HG03378 (cell line): ENCODE data around the gene KLHDC8B.

Experiments used
- ATAC-seq: cut with Tn5 transposase; IDR thresholded peaks from one replicate; pipeline ENCODE4 v1.9.1; 2021; ENCODE audit warnings: mild to moderate bottlenecking, moderate library complexity; ENCODE audit not compliant: unreplicated experiment

Gene KLHDC8B

DNA sequence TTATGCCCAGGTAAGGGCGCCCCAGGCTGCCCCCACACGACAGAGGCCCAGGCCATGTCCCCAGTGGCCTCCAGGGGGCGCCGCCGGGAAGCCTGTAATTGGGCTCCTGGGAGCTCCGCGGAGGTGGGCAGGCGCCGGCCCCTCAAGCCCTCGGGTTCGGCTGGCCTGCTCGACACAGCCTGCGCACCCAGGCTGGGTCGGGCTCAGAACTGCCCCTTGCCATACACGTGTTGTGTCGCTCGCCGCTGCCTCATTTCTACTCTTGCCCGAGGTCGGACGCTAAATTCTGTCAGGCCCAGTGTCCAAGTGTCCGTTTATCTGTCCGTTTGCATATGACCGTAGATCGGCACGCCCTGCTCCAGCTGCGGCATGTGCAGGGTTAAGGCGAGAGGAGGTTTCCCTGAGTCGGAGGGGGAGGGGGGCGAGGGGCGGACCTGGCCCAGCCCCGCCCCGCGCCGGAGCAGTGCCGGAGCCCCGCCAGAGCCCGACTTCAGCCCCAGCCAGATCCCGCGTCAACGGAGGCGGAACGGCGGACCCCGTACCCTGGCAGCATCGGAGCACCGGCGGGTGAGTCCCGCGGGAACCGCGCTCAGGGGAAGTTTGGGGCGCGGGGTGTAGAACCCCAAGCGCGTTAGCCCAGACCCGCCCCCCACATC is at the start of gene KLHDC8B:
TSS of gene KLHDC8B (plus strand) at position 480 of the 656 bp plus-strand sequence. CDS start 1,172 bp downstream, outside the sequence.
- ATAC-seq = no peak

DNA sequence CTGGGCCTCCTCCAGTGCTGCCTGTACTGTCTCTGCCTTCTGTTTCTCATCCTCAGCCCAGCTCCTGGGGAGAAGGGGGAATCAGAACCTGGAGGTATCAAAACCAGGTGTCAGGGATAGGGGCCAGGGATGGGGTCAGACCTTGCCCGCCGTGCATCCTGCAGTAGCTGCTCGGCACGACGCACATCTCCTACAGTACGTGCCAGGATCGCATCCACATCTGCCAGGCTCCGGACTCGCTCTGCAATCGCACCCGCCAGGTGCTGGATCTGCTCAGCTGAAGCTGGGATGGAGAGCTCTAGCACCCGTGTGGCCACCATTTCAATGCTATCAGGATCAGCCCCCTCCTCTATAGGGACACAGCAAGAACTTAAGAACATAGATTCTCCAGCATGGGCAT is 49.4 kb upstream of the KLHDC8B start:
- ATAC-seq = no peak

DNA sequence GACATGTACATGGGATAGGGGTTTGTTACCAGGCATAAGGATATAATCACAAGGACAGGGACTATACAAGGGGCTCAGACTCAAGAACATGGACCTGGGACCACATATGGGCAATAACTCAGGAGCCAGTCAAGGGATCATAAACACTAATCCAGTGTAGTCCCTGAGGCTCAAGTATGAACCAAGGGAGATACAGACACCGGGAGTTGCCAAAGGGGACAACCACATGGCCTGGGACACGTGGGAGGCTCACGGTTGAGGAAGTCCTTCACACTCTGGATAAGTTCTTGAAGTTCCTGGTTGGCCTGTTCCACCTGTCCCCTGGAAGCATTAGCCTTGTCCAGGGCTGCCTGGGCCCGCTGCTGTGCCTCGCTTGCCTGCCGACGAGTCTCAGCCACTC is 48.9 kb upstream of the KLHDC8B start:
- ATAC-seq = no peak

GRCh38 chr3:49122886-49123545 is 48.4 kb upstream of the KLHDC8B start:
- ATAC-seq = no peak

DNA sequence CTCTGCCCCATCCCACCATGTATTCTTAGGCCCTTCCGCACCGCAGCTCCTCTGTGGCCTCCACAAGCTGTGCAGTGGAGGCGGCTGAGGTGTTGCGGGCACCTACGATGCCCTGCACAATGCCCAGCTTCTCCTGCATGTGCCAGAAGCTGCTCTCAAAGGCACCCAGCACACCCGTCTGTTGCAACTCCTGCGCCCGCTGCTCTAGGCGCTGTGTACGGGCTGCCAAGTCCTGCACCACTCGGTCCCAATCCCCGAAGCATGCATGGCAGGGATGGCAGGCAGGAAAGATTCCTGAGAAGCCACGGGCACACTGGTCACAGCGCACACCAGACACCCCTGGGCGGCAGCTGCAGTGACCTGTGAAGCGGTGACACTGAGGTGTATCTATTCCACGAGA is 47.7 kb upstream of the KLHDC8B start:
- ATAC-seq = no peak

DNA sequence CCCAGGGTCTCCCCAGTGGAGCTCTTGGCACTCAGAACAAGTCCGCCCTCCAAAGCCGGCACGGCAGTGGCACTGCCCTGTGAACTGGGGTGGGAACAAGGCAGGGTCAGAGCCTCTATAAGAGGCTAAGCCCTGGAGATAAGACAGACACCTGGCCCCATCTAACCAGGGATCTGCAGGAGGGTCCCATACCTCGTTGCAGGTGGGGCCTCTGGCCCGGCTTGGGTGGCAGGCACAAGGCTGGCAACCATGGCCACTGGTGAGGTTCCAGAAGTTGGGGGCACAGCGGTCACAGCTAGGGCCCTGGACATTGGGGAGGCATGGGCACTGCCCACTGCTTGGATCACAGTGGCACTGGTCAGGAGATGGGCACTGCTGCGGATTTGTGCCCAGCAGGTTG is 47.2 kb upstream of the KLHDC8B start:
- ATAC-seq = no peak

- ATAC-seq = no peak
Measured at GRCh38 chr3:49124991-49125670, 46.3 kb upstream of the KLHDC8B start.

- ATAC-seq = no peak
Measured at GRCh38 chr3:49131040-49131439, 40.4 kb upstream of the KLHDC8B start.

GRCh38 chr3:49131576-49131975 is 39.8 kb upstream of the KLHDC8B start:
- ATAC-seq = no peak

- ATAC-seq = no peak
Measured at GRCh38 chr3:49132073-49132436, 39.3 kb upstream of the KLHDC8B start.

GRCh38 chr3:49132437-49133225 is 38.8 kb upstream of the KLHDC8B start, which contains the start of gene LAMB2:
Gene LAMB2, minus strand, starts transcription at chr3:49133050. Its CDS starts 183 bp downstream, at chr3:49132867.
- no peak for ATAC-seq

DNA sequence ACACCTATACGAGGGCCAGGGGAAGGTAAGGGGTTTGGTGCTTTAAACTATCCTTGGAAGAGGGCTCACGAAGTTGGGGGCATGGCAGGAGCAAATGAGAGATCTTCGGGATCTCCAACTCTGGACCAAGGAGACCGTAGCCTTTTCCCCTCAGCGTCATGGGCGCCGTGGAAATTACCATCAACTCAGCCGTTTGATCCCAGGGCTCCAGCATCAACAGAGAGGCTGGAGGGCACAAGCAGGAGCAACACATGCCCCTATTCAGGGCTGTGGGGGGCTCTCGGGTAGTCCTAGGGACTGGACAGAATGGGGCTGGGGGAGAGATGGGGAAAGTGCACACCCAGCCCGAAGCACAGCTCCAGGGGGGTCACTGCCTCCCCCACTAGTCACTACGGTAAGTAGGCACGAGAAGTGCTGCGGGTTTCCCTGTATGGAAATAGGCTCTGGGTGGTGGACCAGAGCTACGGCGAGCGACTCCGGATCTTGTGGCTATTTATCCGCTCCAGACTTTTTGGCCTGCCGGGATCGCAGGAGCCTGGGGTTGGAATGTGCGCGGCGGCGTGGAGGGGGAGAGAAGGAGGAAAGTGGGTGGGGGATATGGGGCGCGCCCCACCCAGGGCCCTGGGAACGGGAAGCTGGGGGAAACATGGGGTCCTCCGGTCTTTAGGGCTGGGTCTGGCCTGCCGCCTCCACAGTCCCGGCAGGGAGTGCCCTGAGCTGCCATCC is 38.0 kb upstream of the KLHDC8B start:
- ATAC-seq = no peak

DNA sequence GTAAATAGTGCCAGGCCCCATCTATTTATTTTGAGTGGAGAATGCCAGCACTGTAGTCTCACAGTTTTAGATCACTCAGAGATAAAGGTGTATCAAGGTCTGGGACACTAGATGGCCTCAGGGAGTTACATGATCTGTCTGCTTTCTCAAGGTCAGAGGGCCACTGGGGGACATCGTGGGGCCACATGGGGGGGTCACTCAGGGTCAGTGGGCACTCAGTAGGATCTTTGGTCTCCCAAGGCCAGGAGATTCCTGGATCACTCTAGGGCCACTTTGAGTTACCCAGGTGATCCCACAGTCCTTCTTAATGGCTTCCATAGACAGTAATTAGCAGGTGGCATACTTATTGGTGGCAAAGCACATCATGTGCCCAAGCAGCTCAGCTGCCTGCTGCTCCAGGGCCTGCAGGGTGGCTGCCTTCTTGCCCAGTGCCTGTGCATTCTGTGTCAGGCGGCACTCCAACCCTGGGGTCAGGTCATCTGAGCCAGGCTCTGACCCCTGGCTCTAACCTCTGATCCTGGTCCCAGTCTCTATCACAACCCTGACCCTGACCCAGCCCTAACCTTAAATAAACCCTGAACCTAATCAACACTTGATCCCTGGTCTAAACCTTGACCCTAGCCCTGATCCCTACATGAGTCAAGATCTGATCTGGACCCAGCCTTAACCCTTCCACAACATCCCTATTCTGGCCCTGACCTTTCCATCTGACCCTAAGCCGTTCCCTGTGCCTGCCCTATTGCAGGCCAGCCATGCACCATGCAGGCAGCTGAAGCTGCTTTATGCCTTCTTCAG is 36.7 kb upstream of the KLHDC8B start:
- ATAC-seq = no peak

- no peak for ATAC-seq
Measured at GRCh38 chr3:49135499-49135898, 35.9 kb upstream of the KLHDC8B start.

GRCh38 chr3:49140080-49140479 is 31.3 kb upstream of the KLHDC8B start:
- no peak for ATAC-seq

- ATAC-seq = no peak
Measured at GRCh38 chr3:49148159-49148558, 23.2 kb upstream of the KLHDC8B start.

- ATAC-seq = no peak
Measured at GRCh38 chr3:49151610-49152009, 19.8 kb upstream of the KLHDC8B start.

- no peak for ATAC-seq
Measured at GRCh38 chr3:49153349-49153912, 18.0 kb upstream of the KLHDC8B start.

GRCh38 chr3:49157289-49157688 is 14.1 kb upstream of the KLHDC8B start:
- no peak for ATAC-seq
